GM12801 (cell line): ENCODE measurements around the gene PEX11B.

Experiments used
- TF ChIP-seq, protein P1 (sequence below): IDR thresholded peaks from one replicate; pipeline ENCODE4 v1.5.1; 2011; ENCODE audit warnings: control low read depth; ENCODE audit not compliant: insufficient read length; ENCODE audit errors: extremely low read depth

The PEX11B gene

DNA sequence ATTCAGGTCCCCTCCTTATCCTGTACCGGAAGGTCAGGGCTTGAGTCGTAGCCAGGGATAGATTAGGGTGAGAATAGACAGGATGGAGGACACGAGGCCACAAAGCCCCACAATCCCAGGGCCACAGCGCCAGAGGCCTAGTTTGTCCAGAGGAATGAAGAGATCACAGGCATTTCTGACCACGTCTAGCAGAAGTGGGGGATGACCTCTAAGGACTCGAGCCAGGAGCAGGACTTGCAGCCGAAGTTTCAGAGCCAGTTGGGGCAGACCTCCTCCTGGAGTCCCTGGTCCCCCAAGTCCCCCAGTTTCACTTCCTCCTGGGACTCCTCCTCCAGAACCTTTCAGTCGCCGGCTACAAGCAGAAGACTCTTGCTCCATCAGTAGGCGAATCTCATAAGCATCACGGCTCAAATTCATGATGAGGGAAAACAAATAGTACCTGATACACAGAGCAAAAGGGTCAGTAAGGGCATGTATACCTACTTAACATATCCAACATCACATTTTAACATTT is 6.3 kb downstream of the PEX11B start:
- TF ChIP-seq, protein P1, sequence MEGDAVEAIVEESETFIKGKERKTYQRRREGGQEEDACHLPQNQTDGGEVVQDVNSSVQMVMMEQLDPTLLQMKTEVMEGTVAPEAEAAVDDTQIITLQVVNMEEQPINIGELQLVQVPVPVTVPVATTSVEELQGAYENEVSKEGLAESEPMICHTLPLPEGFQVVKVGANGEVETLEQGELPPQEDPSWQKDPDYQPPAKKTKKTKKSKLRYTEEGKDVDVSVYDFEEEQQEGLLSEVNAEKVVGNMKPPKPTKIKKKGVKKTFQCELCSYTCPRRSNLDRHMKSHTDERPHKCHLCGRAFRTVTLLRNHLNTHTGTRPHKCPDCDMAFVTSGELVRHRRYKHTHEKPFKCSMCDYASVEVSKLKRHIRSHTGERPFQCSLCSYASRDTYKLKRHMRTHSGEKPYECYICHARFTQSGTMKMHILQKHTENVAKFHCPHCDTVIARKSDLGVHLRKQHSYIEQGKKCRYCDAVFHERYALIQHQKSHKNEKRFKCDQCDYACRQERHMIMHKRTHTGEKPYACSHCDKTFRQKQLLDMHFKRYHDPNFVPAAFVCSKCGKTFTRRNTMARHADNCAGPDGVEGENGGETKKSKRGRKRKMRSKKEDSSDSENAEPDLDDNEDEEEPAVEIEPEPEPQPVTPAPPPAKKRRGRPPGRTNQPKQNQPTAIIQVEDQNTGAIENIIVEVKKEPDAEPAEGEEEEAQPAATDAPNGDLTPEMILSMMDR, result no peak

GRCh38 chr1:145908653-145909052 is 9.9 kb downstream of the PEX11B start:
- TF ChIP-seq, protein P1, result no peak

GRCh38 chr1:145906954-145907753 is 11.4 kb downstream of the PEX11B start:
- TF ChIP-seq, protein P1, result no peak

DNA sequence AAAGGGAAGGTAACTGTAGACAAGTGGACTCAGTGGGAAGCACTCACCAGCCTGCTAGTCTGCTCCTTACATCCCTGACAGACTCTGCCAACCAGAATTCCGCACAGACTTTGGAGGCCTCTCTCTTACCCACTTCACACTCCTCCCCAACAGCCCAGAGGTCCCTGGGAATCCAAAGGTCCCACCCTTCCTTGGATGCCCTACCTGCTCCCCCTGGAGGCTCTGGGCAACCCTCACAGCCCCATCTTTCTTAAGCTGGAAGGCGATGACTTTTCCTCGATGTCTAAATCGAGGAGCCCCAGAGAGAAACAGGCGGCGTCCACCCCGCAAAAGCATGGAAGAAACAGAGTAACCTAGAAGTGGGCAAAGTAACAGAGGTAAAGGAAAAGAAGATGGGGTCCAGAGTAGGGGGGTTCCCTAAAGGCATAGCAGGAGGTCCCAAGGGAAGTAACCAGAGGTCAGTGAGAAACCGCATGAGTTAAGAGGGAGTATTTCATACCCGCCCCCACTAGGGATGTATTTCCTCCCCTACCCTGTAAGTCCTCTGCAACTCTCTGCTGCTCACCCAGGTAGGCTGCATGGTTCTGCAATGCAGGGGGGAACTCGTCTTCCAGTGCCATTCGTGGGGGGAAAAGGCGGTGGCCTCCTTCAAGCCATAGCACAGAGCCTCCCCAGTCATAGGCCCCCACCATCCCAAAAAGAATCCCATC is 17.1 kb downstream of the PEX11B start:
- TF ChIP-seq, protein P1, result no peak

- TF ChIP-seq, protein P1, result no peak
These were observed 19.8 kb downstream of the PEX11B start for GRCh38 chr1:145898756-145899155.

DNA sequence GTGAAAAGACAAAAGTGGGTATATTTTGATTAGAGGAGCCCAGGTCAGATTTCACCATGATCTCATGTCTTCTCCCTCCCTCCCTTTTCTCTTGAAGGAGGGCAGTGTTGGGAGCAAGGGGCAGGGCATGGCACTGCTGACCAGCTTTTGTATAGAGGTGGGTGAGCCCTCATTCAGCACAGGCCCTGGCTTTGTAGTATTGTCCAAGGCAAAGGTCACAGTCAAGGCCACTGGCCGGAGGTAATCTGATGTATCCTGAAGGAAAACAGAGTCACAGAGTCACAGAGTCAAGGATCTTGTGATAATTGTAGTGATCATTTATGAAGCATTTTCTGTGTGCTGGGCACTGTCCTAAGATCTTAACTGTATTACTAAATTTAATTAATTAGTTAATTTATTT is 20.5 kb downstream of the PEX11B start:
- TF ChIP-seq, protein P1, result no peak

- TF ChIP-seq, protein P1, result no peak
These were observed 23.0 kb downstream of the PEX11B start for GRCh38 chr1:145895471-145895870.
